ENCODE data around the gene PRAMEF17.
"Not testable (repeated sequence)": the region's sequence is repeated elsewhere in the genome, so short reads cannot be mapped to it uniquely, and the experiment has no call there.

PRAMEF17 gene, protein sequence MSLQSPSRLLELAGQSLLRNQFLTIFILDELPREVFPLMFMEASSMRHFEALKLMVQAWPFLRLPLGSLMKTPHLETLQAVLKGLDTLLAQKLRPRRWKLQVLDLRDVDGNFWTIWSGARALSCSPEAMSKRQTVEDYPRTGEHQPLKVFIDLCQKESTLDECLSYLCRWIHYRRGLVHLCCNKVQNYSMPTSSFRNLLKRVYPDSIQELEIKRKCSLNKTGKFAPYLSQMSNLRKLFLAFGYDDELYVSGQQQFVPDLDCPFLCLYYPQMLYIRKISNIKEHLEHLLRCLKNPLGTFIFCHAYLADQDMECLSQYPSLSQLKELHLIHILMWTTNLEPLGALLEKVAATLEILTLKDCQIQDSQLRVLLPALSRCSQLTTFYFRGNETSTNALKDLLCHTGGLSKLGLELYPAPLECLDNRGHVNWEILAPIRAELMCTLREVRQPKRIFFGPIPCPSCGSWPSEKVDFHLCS

DNA sequence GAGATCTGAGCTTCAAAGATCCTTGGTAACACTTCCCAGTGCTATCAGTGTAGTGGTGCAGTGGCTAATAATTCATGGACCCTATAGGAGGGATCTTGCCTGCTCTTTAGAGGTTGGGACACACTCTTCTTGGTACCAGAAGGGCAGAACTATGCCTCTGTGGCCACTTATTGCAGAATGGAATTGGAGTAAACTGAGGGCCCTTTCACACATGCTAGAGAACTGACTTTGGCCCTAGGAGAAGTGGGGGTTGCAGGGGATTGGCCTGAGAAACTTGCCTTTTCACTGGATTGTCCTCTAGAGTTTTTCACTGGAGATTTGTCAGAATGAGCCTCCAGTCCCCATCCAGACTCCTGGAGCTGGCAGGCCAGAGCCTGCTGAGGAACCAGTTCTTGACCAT, at the start of gene PRAMEF17:
Gene PRAMEF17, plus strand, starts transcription at position 301 of the 400 bp plus-strand sequence. Its CDS starts 26 bp downstream, at position 327.
- in situ Hi-C loops (cut with MboI; ENCODE audit: low pct_unique_long_range_greater_than_20kb, low sequenced_read_pairs, unreplicated experiment); DNase-seq (ENCODE audit: low spot score): not testable (repeated sequence)

DNA sequence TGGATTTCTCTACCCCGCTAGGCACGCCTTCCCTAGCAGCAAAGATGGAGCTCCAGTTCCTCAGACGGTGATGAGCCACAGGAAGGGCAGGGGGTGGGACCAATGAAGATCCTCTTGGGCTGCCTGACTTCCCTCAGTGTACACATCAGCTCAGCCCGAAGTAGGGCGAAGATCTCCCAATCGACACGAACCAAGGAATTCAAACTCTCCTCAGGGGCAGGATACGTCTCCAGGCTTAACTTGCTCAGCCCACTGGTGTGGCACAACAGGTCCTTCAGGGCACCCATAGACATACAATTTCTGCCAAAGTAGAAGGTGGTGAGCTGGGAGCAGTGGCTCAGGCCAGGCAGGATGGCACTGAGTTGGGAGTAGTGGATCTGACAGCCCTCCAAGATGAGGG, 46.9 kb upstream of the PRAMEF17 start:
- in situ Hi-C loops (cut with MboI; ENCODE audit: low pct_unique_long_range_greater_than_20kb, low sequenced_read_pairs, unreplicated experiment); DNase-seq (ENCODE audit: low spot score): not testable (repeated sequence)

DNA sequence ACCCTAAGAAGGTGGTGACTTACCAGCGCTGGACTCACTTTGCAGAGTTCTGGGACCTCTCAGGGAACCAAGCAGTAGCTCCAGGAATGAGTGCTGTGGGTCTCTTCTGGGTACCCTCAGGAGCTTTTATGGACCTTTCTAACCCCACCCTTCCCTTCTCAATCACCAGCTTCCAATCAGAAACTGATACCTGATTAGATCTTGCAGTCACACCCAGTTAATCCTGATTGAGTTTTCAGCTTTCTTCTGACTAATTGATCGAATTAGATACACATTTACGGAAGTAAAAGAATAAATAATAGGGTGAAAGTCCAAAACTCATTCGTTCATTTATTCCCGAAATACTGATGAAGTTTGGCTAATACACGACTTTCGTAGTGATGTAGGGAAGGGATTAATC, 42.4 kb upstream of the PRAMEF17 start, which contains the start of gene PRAMEF14:
Gene PRAMEF14, minus strand, starts transcription at position 101 of the 400 bp plus-strand sequence. CDS start 1,820 bp downstream, outside the sequence.
- DNase-seq (ENCODE audit: low spot score); in situ Hi-C loops (cut with MboI; ENCODE audit: low pct_unique_long_range_greater_than_20kb, low sequenced_read_pairs, unreplicated experiment): not testable (repeated sequence)

DNA sequence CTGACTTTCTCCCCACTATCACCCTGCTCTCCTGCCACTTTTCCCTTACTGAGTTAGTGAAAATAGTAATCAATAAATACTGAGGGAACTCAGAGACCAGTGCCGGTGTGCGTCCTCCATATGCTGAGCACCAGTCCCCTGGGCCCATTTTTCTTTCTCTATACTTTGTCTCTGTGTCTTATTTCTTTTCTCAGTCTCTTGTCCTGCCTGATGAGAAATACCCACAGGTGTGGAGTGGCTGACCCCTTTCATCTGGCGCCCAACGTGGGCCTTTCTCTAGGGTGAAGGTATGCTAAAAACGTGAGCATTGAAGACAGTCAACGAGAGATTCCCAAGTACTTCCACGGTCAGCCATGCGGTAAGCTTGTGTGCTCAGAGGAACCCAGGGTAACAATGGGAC, 36.0 kb upstream of the PRAMEF17 start:
- DNase-seq (ENCODE audit: low spot score); in situ Hi-C loops (cut with MboI; ENCODE audit: low pct_unique_long_range_greater_than_20kb, low sequenced_read_pairs, unreplicated experiment): not testable (repeated sequence)

DNA sequence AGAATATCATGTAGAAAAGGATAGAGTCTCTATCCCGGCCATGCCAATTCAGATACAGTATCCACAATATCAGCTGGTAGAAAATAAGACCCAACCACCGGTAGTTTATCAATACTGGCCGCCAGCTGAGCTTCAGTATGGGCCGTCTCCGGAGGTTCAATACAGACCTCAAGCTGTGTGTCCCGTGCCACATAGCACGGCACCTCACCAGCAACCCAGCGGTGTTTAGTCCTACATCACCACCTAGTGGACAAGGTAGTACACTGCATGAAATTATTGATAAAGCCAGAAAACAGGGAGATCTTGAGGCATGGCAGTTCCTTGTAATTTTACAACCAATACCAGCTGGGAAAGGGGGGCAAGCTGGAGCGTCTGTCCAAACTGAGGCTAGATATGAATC, 35.0 kb upstream of the PRAMEF17 start:
- in situ Hi-C loops (cut with MboI; ENCODE audit: low pct_unique_long_range_greater_than_20kb, low sequenced_read_pairs, unreplicated experiment); DNase-seq (ENCODE audit: low spot score): not testable (repeated sequence)

DNA sequence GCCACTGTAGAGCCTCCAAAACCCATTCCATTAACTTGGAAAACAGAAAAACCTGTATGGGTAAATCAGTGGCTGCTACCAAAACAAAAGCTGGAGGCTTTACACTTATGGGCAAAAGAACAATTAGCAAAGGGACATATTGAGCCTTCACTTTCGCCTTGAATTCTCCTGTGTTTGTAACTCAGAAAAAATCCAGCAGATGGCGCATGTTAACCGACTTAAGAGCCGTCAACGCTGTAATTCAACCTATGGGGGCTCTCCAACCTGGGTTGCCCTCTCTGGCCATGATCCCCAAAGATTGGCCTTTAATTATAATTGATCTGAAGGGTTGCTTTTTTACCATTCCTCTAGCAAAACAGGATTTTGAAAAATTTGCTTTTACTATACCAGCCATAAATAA, 32.7 kb upstream of the PRAMEF17 start:
- in situ Hi-C loops (cut with MboI; ENCODE audit: low pct_unique_long_range_greater_than_20kb, low sequenced_read_pairs, unreplicated experiment), result not testable (repeated sequence)
- TF ChIP-seq, protein P1, sequence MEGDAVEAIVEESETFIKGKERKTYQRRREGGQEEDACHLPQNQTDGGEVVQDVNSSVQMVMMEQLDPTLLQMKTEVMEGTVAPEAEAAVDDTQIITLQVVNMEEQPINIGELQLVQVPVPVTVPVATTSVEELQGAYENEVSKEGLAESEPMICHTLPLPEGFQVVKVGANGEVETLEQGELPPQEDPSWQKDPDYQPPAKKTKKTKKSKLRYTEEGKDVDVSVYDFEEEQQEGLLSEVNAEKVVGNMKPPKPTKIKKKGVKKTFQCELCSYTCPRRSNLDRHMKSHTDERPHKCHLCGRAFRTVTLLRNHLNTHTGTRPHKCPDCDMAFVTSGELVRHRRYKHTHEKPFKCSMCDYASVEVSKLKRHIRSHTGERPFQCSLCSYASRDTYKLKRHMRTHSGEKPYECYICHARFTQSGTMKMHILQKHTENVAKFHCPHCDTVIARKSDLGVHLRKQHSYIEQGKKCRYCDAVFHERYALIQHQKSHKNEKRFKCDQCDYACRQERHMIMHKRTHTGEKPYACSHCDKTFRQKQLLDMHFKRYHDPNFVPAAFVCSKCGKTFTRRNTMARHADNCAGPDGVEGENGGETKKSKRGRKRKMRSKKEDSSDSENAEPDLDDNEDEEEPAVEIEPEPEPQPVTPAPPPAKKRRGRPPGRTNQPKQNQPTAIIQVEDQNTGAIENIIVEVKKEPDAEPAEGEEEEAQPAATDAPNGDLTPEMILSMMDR (IDR thresholded peaks at IDR 0.05; ENCODE audit: extremely low read depth, insufficient read depth, missing control alignments), result peak; percentile 63
- peak; percentile 25 for DNase-seq (ENCODE audit: low spot score)

DNA sequence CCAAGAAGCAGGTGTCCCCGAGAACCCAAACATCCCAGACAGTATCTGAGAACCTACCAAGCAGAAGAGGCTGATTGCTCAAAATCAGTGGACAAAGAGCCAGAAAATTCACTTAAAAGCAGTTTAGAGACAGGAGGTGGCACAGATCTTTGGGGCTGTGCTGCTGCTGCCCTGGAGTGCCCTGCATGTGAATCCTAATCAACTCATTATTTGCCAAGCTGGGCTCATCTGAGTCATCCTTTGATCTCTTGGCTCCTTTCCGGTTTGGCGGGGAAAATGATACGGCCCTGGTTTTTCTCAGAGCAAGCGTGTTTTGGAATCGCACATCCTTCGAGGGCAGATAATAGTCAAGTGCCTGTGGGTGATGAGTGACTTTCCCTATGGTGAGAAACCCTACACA, 27.1 kb upstream of the PRAMEF17 start:
- DNase-seq (ENCODE audit: low spot score); in situ Hi-C loops (cut with MboI; ENCODE audit: low pct_unique_long_range_greater_than_20kb, low sequenced_read_pairs, unreplicated experiment): not testable (repeated sequence)

DNA sequence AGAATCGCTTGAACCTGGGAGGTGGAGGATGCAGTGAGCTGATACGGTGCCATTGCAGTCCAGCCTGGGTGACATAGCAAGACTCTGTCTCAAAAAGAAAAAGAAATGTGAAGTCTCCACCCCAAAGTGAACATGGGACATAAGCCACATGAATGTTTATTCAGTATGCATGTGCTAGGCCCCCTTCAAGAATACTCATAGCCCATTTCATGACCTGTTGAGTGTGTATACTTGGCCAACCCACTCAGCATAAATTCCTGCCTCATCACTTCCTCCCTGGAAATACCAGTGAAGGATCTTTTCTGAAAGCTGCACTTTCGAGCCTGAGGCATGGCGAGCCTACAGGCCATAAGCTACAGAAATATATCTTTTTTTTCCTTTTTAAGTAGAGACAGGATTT, 24.5 kb upstream of the PRAMEF17 start:
- in situ Hi-C loops (cut with MboI; ENCODE audit: low pct_unique_long_range_greater_than_20kb, low sequenced_read_pairs, unreplicated experiment), result not testable (repeated sequence)

DNA sequence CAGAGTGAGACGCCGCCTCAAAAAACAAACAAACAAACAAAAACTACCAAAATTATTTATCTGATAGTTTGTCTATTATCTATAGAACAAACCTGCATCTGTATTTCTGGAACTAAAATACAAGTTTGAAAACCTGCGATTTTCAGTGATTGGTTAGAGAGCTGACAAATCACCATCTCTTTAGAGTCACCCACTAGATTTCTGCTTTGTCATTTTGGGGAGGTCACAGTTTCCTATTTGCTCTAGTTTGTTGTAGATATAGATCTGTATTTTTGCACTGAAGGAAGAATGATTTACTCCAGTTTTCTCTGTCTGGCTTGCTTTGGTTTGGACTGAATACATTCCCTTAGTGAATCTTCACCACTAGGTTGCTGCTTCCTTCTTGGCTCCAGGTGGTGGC, 22.9 kb upstream of the PRAMEF17 start:
- DNase-seq (ENCODE audit: low spot score); in situ Hi-C loops (cut with MboI; ENCODE audit: low pct_unique_long_range_greater_than_20kb, low sequenced_read_pairs, unreplicated experiment): not testable (repeated sequence)

More for the DNA sequence above, 24.5 kb upstream of the PRAMEF17 start:
- not testable (repeated sequence) for DNase-seq (ENCODE audit: low spot score)

DNA sequence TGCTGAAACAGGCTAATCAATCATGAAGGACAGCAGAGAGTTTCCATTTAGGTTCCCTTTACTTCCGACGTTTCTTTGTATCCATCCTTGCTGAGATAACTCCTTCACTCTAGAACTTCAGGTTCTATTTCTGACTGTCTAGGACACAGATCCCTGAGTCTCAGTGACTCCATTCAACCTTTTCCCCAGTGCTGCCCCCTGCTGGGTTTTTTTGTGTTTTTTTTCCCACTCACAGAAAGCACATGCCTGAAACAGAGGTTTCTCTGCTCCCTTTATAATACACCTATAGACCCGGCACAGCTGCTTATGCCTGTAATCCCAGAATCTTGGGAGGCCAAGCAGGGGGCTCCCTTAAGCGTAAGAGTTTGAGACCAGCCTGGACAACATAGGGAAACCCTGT, 20.9 kb upstream of the PRAMEF17 start:
- TF ChIP-seq, protein P1 (IDR thresholded peaks at IDR 0.05; ENCODE audit: extremely low read depth, insufficient read depth, missing control alignments), result peak; percentile 19
- in situ Hi-C loops (cut with MboI; ENCODE audit: low pct_unique_long_range_greater_than_20kb, low sequenced_read_pairs, unreplicated experiment); DNase-seq (ENCODE audit: low spot score): not testable (repeated sequence)

DNA sequence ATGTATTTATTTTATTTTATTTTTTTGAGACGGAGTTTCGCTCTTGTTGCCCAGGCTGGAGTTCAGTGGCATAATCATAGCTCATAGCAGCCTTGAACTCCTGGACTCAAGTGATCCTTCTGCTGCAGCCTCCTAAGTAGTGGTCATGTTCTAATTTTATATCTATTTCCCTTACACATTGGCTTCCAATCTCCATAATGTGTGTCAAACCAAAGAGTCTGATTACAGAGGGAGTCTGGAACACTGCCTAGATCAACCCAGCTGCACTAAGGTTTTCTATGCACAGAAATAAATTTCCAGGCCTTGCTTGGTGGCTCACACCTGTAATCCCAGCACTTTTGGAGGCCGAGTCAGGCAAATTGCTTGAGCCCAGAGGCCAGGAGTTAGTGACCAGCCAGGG, 10.4 kb upstream of the PRAMEF17 start:
- in situ Hi-C loops (cut with MboI; ENCODE audit: low pct_unique_long_range_greater_than_20kb, low sequenced_read_pairs, unreplicated experiment); DNase-seq (ENCODE audit: low spot score): not testable (repeated sequence)

DNA sequence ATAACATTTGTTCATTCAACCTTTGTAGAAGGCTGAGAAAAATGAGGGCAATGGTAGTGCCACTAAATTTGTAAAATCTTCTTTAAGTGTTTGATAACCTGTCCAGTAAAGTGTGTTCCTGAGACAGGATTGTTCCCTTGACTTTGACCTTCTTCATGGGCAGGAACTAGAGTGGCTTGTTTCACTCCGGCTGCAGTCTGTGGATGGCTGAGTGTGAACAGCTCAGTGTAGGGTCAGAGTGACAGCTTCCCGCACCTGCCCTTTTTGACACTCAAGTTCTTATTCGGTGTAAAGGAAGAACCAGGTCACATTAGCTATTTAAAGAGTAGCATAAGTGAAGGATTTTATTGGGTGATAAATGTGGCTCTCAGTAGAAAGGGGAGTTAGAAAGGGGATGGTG, 9.1 kb upstream of the PRAMEF17 start:
- DNase-seq (ENCODE audit: low spot score); in situ Hi-C loops (cut with MboI; ENCODE audit: low pct_unique_long_range_greater_than_20kb, low sequenced_read_pairs, unreplicated experiment): not testable (repeated sequence)

DNA sequence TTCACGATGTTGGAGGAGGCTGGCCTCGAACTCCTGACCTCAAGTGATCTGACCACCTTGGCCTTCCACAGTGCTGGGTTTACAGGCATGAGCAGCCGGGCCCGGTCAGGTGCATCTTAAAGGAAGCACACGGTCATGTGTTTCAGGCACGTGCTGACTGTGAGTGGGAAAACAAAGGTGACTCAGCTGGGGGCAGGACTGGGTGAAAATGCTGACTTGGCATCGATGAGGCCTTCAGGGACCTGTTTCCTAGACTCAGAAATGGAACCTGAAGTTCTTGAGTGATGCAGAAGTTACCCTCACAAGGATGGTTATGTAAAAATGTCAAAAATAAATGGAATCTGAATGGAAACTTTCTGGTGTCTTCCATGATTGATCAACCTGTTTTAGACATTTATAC, 3.6 kb downstream of the PRAMEF17 start:
- DNase-seq (ENCODE audit: low spot score); in situ Hi-C loops (cut with MboI; ENCODE audit: low pct_unique_long_range_greater_than_20kb, low sequenced_read_pairs, unreplicated experiment): not testable (repeated sequence)

DNA sequence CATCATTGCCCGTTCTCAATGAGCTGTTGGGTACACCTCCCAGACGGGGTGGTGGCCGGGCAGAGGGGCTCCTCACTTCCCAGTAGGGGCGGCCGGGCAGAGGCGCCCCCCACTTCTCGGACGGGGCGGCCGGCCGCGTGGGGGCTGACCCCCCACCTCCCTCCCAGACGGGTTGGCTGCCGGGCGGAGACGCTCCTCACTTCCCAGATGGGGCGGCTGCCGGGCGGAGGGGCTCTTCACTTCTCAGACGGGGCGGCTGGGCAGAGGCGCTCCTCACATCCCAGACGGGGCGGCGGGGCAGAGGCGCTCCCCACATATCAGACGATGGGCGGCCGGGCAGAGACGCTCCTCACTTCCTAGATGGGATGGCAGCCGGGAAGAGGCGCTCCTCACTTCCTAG, 5.3 kb downstream of the PRAMEF17 start:
- not testable (repeated sequence) for DNase-seq (ENCODE audit: low spot score)

DNA sequence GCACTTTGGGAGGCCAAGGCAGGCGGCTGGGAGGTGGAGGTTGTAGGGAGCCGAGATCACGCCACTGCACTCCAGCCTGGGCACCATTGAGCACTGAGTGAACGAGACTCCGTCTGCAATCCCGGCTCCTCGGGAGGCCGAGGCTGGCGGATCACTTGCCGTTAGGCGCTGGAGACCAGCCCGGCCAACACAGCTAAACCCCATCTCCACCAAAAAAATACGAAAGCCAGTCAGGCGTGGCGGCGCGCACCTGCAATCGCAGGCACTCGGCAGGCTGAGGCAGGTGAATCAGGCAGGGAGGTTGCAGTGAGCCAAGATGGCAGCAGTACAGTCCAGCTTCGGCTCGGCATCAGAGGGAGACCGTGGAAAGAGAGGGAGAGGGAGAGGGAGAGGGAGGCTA, 5.9 kb downstream of the PRAMEF17 start:
- DNase-seq (ENCODE audit: low spot score); in situ Hi-C loops (cut with MboI; ENCODE audit: low pct_unique_long_range_greater_than_20kb, low sequenced_read_pairs, unreplicated experiment): not testable (repeated sequence)

More for the DNA sequence above, 5.3 kb downstream of the PRAMEF17 start:
- in situ Hi-C loops (cut with MboI; ENCODE audit: low pct_unique_long_range_greater_than_20kb, low sequenced_read_pairs, unreplicated experiment), result not testable (repeated sequence)
